Right lobe of liver (tissue), 6 donors: ENCODE measurements around the gene MCUB. TPM values are rescaled to one million over a fixed set of nuclear protein-coding genes. Genes with fewer than 3 reads are reported as not detected.

Experiments used
- ATAC-seq, 4 donors: fragments of 200-7000 bp; cut with Tn5 transposase; one replicate each; pipeline ENCODE4 v1.9.1; 2020; ENCODE audit warnings: mild to moderate bottlenecking in 4 of 4, moderate library complexity in 4 of 4
- DNase-seq, 3 donors: peaks; one replicate each; pipeline ENCODE4 v3.0.0-alpha.2; 2020
- H3K27ac ChIP-seq, 3 donors: fragments of 200-600 bp; one replicate each; pipeline ENCODE4 v1.8.0; 2022
- H3K27me3 ChIP-seq, 2 donors: fragments of 200-600 bp; one replicate each; pipeline ENCODE4 v1.8.0; 2022
- H3K36me3 ChIP-seq, 4 donors: fragments of 200-600 bp; sonication (generic) in 1 of 4; one replicate each; pipeline versions ENCODE4 v1.5.1 to v1.8.0; 2017 to 2022; ENCODE audit warnings: control low read depth in 1 of 4
- H3K4me1 ChIP-seq, 4 donors: fragments of 200-600 bp; sonication (generic) in 1 of 4; one replicate each; pipeline versions ENCODE4 v1.5.1 to v1.8.0; 2017 to 2022; ENCODE audit warnings: control low read depth in 1 of 4
- H3K4me3 ChIP-seq, 3 donors: fragments of 200-600 bp; one replicate each; pipeline ENCODE4 v1.8.0; 2022
- H3K9me3 ChIP-seq, 4 donors: fragments of 200-600 bp; sonication (generic) in 1 of 4; one replicate each; pipeline versions ENCODE4 v1.5.1 to v1.8.0; 2017 to 2022; ENCODE audit warnings: control low read depth in 1 of 4
- CTCF ChIP-seq, 4 donors: fragments of 200-600 bp in 3 of 4; fragments of 450-650 bp in 1 of 4; IDR thresholded peaks; one replicate each; pipeline versions ENCODE4 v1.5.1 to v1.8.0; 2016 to 2022; ENCODE audit warnings: antibody characterized with exemption in 4 of 4, mild to moderate bottlenecking in 2 of 4
- POLR2A ChIP-seq: fragments of 450-650 bp; IDR thresholded peaks from one replicate; pipeline ENCODE4 v1.6.1; 2017; ENCODE audit warnings: antibody characterized with exemption, mild to moderate bottlenecking
- WGBS: methylation state at CpG from one replicate; pipeline ENCODE4 v1.1.6; 2018; ENCODE audit warnings: low coverage, low lambda C conversion rate; ENCODE audit not compliant: insufficient coverage; ENCODE audit errors: missing lambda C conversion rate; 5-methylcytosine and 5-hydroxymethylcytosine counted together
- intact Hi-C, 2 donors: fragments of 100-400 bp; cut with DNase I; formaldehyde crosslinking; loops; one replicate each; pipeline versions ENCODE4 v1.11.2 to v1.14.1; 2022
- total RNA-seq, 6 experiments: library from RNA; depleted of rRNA in 2 of 6; stranded (reverse); fragments of >200 nt in 2 of 6; fragmentation: NEBNext Ultra II Directional in 3 of 6; extraction: Animal tissue kit (Norgen Biotek cat#: 25700) in 3 of 6; gene quantifications; one replicate each; pipeline versions ENCODE4 v1.1.0 to v1.2.4, GENCODE V29; 2016 to 2023
- donor health status: DM: no; HTN: yes; CAD: no.
- donor health status: DM: no; HTN: no; CAD: no.
- donor health status: DM: no; HTN: no; CAD: no.
- donor health status: DM: no; HTN: yes; CAD: no.
- donor health status: DM: no; HTN: yes; CAD: no.

The MCUB gene
- total RNA-seq, 6 experiments from 2014 or later = 0.66 to 2.7 (median 1.3) TPM

GRCh38 chr4:109665783-109666485, 105.9 kb downstream of the MCUB start:
- Histone ChIP-seq H3K4me1 (no peaks in the 10 kb centered on the region), H3K27me3 (no peaks in the 10 kb centered on the region), H3K4me3 (no peak overlapping the region), H3K9me3 (no peaks in the 10 kb centered on the region), H3K27ac (no peak overlapping the region), H3K36me3 (no peaks in the 10 kb centered on the region)
- WGBS = 60% methylated on average over 5 of the region's 5 CpGs
- no peak for ATAC-seq
- TF ChIP-seq CTCF (IDR thresholded peaks at IDR 0.05) (no peak), POLR2A (no peak)
- no peak for DNase-seq
- intact Hi-C loops = no loop called here

DNA sequence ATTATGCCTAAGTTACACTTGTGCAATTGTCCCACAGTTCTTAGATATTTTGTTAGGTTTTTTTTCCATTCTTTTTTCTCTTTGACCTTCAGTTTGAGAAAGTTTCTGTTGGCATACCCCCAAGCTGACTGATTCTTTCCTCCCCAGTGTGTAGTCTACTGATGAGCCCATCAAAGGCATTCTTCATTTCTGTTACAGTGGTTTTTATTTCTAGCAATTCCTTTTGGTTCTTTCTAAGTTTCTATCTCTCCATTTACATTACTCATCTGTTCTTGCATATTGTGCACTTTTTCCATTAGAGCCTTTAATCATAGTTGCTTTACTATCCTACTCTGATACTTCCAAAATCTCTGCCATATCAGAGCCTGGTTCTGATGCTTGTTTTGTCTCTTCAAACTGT, 111.3 kb downstream of the MCUB start:
- TF ChIP-seq CTCF (IDR thresholded peaks at IDR 0.05) (no peak), POLR2A (no peak)
- intact Hi-C loops = no loop called here
- DNase-seq (no peak), ATAC-seq (no peak)
- Histone ChIP-seq H3K4me3 (no peak overlapping the region), H3K9me3 (no peaks in the 10 kb centered on the region), H3K27ac (no peak overlapping the region), H3K4me1 (no peaks in the 10 kb centered on the region), H3K27me3 (no peaks in the 10 kb centered on the region), H3K36me3 (no peaks in the 10 kb centered on the region)

- intact Hi-C loops = no loop called here
- TF ChIP-seq CTCF (IDR thresholded peaks at IDR 0.05) (no peak), POLR2A (no peak)
- H3K36me3 ChIP-seq = no peaks in the 10 kb centered on the region
- DNase-seq (no peak), ATAC-seq (no peak)
- H3K27ac ChIP-seq = no peak overlapping the region
- no peaks in the 10 kb centered on the region for H3K9me3 ChIP-seq
- no peaks in the 10 kb centered on the region for H3K27me3 ChIP-seq
- H3K4me1 ChIP-seq = no peaks in the 10 kb centered on the region
- H3K4me3 ChIP-seq = no peak overlapping the region
Measured at GRCh38 chr4:109672169-109672930, 112.3 kb downstream of the MCUB start.

DNA sequence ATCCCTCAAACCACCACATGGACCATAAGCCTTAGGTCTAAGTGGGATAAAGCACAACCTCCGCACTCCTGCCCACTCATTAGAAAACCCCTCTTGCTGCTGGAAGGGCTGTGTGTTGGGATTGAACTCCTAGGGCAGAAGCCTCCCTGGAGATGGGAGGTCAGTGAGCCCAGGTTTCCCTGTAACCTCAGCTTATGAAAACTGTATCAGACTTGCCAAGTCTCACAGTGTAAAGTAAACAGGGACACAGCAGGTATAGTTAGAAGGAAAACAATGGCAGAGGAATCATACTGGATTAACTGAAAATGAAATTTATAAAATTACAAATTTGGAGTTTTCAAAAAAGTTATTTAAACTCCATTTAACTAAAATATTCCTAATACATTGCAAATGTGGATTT, 113.3 kb downstream of the MCUB start:
- no peak for TF ChIP-seq POLR2A
- no peak for TF ChIP-seq CTCF (IDR thresholded peaks at IDR 0.05)
- no peaks in the 10 kb centered on the region for H3K36me3 ChIP-seq
- H3K4me3 ChIP-seq = no peak overlapping the region
- H3K9me3 ChIP-seq = no peaks in the 10 kb centered on the region
- no CpG with 5 or more reads among the region's 1 CpG for WGBS
- DNase-seq (no peak), ATAC-seq (peak in 2 of 4 donors; percentile 44 to 52)
- no peak overlapping the region for H3K27ac ChIP-seq
- H3K4me1 ChIP-seq = no peaks in the 10 kb centered on the region
- no peaks in the 10 kb centered on the region for H3K27me3 ChIP-seq
- intact Hi-C loops = no loop called here
